ENCODE results near the gene IGFBP4. TPM values are rescaled to one million over a fixed set of nuclear protein-coding genes. Genes with fewer than 3 reads are reported as not detected.

IGFBP4 gene
- polyA plus RNA-seq, 1 of the 3 experiments (the other 2 are of a cell fraction) = 128 TPM

DNA sequence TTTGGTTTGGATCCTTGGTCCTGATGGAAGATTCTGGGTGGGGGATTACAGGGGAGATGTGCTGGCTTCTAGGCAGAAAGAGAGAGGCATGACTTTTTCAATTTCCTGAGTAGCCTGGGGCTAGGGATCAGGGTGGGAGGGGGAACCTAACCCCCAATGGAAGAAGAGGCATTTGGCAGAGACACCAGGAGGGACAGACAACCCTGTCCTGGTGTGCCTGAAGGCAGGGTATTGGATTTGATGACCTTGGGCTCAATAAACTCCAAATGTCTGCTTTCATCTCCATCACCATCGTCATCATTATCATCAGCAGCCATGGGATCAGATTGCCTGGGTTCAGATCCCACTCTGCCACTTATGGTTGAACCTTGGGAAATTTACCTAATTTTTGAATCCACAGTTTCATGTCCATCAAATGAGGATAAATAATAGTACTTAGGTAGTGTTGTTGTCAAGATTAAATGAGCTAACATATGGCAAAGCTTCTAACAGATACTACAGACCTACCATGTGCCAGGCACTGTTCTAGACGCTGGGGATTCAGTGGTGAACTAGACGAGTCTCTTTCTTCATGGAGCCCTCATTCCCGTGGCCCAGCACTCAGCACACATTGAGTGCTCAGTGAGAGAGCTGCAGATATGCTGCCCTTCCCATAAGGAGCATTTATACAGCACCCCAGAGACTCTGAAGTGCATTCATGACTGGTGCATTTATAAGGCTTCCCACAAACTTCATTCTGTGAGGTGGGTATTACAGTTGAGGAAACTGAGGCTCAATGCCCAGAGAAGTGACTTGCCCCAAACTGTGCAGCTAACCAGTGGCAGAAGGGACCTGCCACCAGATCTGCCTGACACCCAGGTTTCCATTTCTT lies 26.8 kb downstream of the IGFBP4 start (continued):
- TF ChIP-seq, protein P1, sequence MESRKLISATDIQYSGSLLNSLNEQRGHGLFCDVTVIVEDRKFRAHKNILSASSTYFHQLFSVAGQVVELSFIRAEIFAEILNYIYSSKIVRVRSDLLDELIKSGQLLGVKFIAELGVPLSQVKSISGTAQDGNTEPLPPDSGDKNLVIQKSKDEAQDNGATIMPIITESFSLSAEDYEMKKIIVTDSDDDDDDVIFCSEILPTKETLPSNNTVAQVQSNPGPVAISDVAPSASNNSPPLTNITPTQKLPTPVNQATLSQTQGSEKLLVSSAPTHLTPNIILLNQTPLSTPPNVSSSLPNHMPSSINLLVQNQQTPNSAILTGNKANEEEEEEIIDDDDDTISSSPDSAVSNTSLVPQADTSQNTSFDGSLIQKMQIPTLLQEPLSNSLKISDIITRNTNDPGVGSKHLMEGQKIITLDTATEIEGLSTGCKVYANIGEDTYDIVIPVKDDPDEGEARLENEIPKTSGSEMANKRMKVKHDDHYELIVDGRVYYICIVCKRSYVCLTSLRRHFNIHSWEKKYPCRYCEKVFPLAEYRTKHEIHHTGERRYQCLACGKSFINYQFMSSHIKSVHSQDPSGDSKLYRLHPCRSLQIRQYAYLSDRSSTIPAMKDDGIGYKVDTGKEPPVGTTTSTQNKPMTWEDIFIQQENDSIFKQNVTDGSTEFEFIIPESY (IDR thresholded peaks at IDR 0.05; ENCODE audit: borderline replicate concordance, low read depth) = no peak
- TF ChIP-seq, protein P2, sequence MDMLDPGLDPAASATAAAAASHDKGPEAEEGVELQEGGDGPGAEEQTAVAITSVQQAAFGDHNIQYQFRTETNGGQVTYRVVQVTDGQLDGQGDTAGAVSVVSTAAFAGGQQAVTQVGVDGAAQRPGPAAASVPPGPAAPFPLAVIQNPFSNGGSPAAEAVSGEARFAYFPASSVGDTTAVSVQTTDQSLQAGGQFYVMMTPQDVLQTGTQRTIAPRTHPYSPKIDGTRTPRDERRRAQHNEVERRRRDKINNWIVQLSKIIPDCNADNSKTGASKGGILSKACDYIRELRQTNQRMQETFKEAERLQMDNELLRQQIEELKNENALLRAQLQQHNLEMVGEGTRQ (IDR thresholded peaks at IDR 0.05; ENCODE audit: borderline replicate concordance, low read depth, low read length) = no peak
- TF ChIP-seq, protein P3, sequence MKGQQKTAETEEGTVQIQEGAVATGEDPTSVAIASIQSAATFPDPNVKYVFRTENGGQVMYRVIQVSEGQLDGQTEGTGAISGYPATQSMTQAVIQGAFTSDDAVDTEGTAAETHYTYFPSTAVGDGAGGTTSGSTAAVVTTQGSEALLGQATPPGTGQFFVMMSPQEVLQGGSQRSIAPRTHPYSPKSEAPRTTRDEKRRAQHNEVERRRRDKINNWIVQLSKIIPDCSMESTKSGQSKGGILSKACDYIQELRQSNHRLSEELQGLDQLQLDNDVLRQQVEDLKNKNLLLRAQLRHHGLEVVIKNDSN (IDR thresholded peaks at IDR 0.05; ENCODE audit: borderline replicate concordance, low read depth) = no peak
- TF ChIP-seq POLR2AphosphoS5 (IDR thresholded peaks at IDR 0.05; ENCODE audit: low read depth, low read length) = no peak

DNA sequence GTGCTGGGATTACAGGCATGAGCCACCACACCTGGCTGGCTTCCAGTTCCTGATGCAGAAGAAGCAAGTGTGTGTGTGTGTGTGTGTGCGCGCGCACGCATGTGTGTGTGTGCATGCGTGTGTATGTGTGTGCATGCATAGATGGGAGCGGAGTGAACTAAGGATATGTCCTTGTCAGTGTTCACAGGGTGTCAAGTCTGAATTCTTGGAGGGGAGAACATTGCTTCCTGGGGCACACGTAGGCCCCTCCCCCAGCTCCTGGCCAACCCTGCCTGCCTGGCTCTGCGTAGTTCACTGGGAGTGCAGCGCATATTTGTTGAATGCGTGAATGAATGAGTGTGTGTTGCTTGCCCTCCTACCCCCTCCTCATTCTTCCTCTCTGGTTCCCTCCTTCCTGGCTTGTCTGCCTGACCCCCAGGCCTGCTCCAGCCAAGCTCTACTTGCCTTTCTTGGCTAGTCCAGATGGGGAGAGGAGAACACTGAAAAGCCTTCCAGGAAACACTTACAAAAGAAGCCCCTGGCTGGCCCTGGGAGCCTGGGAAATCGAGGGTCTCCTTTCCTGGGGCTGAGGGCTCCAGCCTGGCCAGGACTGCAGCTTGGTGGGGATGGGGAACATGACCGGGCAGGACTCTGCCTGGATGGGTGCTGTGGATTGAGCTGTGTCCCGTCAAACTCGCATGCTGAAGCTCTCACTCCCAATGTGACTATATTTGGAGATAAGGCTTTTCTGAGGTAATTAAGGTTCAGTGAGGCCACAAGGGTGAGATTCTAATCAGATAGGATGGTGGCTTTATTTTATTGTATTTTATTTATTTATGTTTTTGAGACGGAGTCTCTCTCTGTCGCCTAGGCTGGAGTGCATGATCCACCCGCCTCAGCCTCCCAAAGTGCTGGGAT lies 27.9 kb downstream of the IGFBP4 start:
- Histone ChIP-seq H3K27me3 (ENCODE audit: insufficient read depth) (no peaks in the 10 kb centered on the region), H3F3A (replicated peaks; ENCODE audit: insufficient read depth) (peaks cover 3% of the 10 kb centered on the region), H3K4me1 (ENCODE audit: control insufficient read depth in 1 of 2, insufficient read depth in 2 of 2, low read depth in 1 of 2, low read length in 1 of 2) (peaks cover 12 to 15% of the 10 kb centered on the region in 2 experiments; a peak in 3 of 4 replicates), H4K20me1 (ENCODE audit: insufficient read depth) (no peaks in the 10 kb centered on the region), H3K27ac (ENCODE audit: low read depth in 2 of 2, low read length in 1 of 2) (peak overlapping the region; percentile 58 to 87), H3K4me3 (ENCODE audit: low read depth in 2 of 2, low read length in 1 of 2) (no peak overlapping the region), H2AFZ (ENCODE audit: low read depth) (peak overlapping the region; percentile 52; the same call in 1 of the 2 replicates), H3K9me2 (no peaks in the 10 kb centered on the region), H3K36me3 (replicated peaks in 1 of 2; ENCODE audit: control insufficient read depth in 1 of 2, insufficient read depth in 2 of 2, low read length in 1 of 2) (no peaks in the 10 kb centered on the region), H3K9me3 (no peaks in the 10 kb centered on the region), H3K9ac (peak overlapping the region; percentile 63), H3K79me2 (ENCODE audit: insufficient read depth) (no peaks in the 10 kb centered on the region), H3K4me2 (peak overlapping the region; percentile 58)
- ChIA-PET CTCF (interaction anchor here (0.8 to 9.6 kb wide), 9 partner anchors 8 to 109 kb away, joined by 3 to 253 read pairs (median 7); partner anchors contain the start of gene IGFBP4), POLR2A (interaction anchor here (0.8 kb wide), 1 partner anchor 24 kb away, joined by 3 read pairs; no protein-coding TSS in a partner anchor)
- DNase-seq = no peak
- TF ChIP-seq FOSL2 (IDR thresholded peaks at IDR 0.05; ENCODE audit: borderline replicate concordance, low read depth) (peak; percentile 44; the same call in 1 of the 2 replicates), RXRA (IDR thresholded peaks at IDR 0.05; ENCODE audit: borderline replicate concordance, low read depth) (peak; percentile 84; the same call in 1 of the 2 replicates), TCF12 (IDR thresholded peaks at IDR 0.05) (peak; percentile 60; the same call in 1 of the 2 replicates), GATA2 (CRISPR knock-in tag; IDR thresholded peaks at IDR 0.05) (0 out of 2 replicates have a peak, but pooled peaks have one; percentile 20), POLR2AphosphoS5 (IDR thresholded peaks at IDR 0.05; ENCODE audit: low read depth, low read length) (0 out of 2 replicates have a peak, but pooled peaks have one; percentile 34), MEF2A (IDR thresholded peaks at IDR 0.05; ENCODE audit: borderline replicate concordance, low read depth) (no peak), NFIC (IDR thresholded peaks at IDR 0.05; ENCODE audit: borderline replicate concordance) (peak; percentile 49), TAF1 (IDR thresholded peaks at IDR 0.05; ENCODE audit: borderline replicate concordance, low read depth, low read length) (no peak)
- TF ChIP-seq, protein P4, sequence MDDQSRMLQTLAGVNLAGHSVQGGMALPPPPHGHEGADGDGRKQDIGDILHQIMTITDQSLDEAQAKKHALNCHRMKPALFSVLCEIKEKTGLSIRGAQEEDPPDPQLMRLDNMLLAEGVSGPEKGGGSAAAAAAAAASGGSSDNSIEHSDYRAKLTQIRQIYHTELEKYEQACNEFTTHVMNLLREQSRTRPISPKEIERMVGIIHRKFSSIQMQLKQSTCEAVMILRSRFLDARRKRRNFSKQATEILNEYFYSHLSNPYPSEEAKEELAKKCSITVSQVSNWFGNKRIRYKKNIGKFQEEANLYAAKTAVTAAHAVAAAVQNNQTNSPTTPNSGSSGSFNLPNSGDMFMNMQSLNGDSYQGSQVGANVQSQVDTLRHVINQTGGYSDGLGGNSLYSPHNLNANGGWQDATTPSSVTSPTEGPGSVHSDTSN (IDR thresholded peaks at IDR 0.05) = no peak
- TF ChIP-seq, protein P5, sequence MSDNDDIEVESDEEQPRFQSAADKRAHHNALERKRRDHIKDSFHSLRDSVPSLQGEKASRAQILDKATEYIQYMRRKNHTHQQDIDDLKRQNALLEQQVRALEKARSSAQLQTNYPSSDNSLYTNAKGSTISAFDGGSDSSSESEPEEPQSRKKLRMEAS (IDR thresholded peaks at IDR 0.05; ENCODE audit: low read depth) = peak; percentile 30; the same call in 1 of the 2 replicates
- WGBS (ENCODE audit: low lambda C conversion rate) = 78% methylated on average over 14 of the region's 17 CpGs
